ENCODE measurements around the gene MFSD1.
A peak's percentile ranks its signal among the peaks of the same experiment; 100 is the strongest.

The MFSD1 gene, protein sequence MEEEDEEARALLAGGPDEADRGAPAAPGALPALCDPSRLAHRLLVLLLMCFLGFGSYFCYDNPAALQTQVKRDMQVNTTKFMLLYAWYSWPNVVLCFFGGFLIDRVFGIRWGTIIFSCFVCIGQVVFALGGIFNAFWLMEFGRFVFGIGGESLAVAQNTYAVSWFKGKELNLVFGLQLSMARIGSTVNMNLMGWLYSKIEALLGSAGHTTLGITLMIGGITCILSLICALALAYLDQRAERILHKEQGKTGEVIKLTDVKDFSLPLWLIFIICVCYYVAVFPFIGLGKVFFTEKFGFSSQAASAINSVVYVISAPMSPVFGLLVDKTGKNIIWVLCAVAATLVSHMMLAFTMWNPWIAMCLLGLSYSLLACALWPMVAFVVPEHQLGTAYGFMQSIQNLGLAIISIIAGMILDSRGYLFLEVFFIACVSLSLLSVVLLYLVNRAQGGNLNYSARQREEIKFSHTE

GRCh38 chr3:158801696-158802408 is at the start of gene MFSD1:
TSS of gene MFSD1 (plus strand) at chr3:158802054. CDS start at chr3:158802153, 99 bp downstream.
- peak within 1 kb of the TSS; percentile 89 for H3K27ac ChIP-seq
- peak; percentile 62 for DNase-seq (ENCODE audit: low read depth, low spot score)

DNA sequence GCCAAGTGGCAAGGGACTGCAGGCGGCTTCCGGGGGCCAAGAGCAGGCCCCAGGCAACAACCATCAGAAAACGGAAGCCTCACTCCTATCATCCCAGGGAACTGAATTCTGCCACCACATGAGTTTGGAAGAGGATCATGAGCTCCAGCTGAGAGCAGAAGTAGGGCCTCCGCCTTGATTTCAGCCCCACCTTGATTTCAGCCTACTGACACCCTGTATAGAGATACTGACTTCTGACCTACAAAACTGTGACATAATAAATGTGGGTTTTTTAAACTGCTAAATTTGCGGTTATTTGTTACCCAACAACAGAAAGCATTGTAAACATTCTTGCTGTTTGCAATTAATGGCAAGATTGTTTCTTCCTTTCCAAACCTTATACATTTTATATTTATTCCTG is 48.0 kb upstream of the MFSD1 start:
- DNase-seq (ENCODE audit: low read depth, low spot score) = no peak
- H3K27ac ChIP-seq = no peak overlapping the region

DNA sequence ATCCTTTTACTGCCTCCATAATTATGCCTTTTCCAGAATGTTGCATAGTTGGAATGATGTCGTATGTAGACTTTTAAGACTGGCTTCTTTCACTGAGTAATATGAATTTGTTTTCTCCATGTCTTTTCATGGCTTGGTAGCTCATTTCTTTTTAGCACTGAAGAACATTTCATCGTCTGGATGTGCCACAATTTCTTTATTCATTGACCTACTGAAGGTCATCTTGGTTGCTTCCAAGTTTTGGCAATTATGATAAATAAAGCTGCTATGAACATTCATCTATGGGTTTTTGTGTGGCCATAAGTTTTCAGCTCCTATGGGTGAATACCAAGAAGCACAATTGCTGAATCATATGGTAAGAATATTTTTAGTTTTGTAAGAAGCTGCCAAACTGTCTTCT is 46.4 kb upstream of the MFSD1 start:
- DNase-seq (ENCODE audit: low read depth, low spot score) = no peak
- no peak overlapping the region for H3K27ac ChIP-seq

DNA sequence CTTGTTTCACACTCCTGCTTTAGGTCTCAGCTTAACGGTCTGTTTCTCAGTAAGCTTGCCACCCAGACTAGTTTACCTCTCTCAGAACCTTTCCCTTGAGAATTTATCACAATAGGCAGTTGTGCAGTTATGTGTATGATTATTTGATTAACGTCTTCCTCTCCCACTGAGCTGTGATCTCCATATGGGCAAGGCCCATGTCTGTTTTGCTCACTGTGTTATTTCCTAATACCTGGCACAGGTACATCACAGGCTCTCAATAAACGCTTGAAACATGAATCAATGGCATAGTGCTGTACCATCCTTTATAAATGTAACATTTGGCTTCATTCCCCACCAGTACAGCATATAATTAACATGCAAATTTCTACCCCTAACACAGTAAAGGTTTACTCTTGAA is 40.5 kb upstream of the MFSD1 start:
- no peak for DNase-seq (ENCODE audit: low read depth, low spot score)
- no peak overlapping the region for H3K27ac ChIP-seq

- DNase-seq (ENCODE audit: low read depth, low spot score) = no peak
- no peak overlapping the region for H3K27ac ChIP-seq
Observed at GRCh38 chr3:158762701-158763100, 39.2 kb upstream of the MFSD1 start.

GRCh38 chr3:158763421-158763820 is 38.4 kb upstream of the MFSD1 start:
- no peak for DNase-seq (ENCODE audit: low read depth, low spot score)
- H3K27ac ChIP-seq = no peak overlapping the region

DNA sequence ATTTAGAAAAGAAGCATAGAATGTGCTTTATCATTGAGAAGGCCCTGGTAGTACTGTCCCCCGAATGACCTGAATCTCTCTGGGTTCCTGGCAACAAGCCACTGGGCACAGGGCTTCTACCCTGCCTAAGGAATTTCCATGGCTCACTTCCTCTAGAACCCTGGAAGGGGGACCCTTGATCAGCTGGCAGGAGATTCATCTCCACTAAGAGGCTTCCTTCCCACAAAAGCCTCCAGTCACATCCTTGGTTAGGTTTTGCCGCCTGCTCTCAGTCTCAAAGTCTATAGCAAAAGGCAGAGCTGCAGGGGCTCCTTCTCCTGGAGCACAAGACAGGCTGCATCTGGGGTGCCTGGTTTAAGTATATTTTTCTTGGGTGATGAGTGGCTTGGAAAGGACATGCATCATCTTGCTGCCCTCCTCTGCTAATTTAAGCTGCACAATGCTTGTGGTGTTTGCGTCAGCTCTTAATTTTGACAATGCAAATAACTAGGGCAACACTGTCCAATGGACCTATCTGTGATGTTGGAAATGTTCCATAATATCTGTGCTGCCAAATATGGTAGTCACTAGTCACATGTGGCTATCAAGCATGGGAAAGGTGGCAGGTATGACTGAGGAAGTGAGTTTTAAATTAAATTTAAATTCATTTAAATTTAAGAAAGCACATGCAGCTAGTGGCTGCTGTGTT is 36.2 kb upstream of the MFSD1 start:
- H3K27ac ChIP-seq = peak overlapping the region; percentile 1
- DNase-seq (ENCODE audit: low read depth, low spot score) = no peak

DNA sequence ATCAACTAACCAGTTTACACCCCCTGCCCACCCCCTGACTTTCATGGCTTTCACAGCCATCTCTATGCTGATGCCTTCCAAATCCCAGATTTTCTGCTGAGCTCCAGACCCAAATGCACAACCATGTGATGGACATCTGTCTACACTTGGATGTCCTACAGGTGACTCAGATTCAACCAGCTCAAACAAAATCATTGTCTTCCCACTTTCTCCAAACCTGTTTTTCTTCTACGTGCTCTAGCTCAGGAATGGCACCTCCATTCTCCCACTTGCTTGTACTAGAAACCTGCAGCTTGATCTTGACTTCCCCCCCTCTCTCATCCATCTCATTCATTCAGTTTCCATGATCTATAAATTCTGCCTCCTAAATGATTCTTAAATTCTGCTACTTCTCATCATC is 35.5 kb upstream of the MFSD1 start:
- H3K27ac ChIP-seq = peak overlapping the region; percentile 1
- DNase-seq (ENCODE audit: low read depth, low spot score) = no peak

GRCh38 chr3:158768361-158768787 is 33.5 kb upstream of the MFSD1 start:
- peak overlapping the region; percentile 57 for H3K27ac ChIP-seq
- no peak for DNase-seq (ENCODE audit: low read depth, low spot score)

- DNase-seq (ENCODE audit: low read depth, low spot score) = peak; percentile 73
- H3K27ac ChIP-seq = peak overlapping the region; percentile 57
Observed at GRCh38 chr3:158768881-158769543, 32.8 kb upstream of the MFSD1 start.

GRCh38 chr3:158769549-158769948 is 32.3 kb upstream of the MFSD1 start:
- DNase-seq (ENCODE audit: low read depth, low spot score) = no peak
- peak overlapping the region; percentile 57 for H3K27ac ChIP-seq

GRCh38 chr3:158769952-158770740 is 31.7 kb upstream of the MFSD1 start:
- peak overlapping the region; percentile 57 for H3K27ac ChIP-seq
- DNase-seq (ENCODE audit: low read depth, low spot score) = no peak

DNA sequence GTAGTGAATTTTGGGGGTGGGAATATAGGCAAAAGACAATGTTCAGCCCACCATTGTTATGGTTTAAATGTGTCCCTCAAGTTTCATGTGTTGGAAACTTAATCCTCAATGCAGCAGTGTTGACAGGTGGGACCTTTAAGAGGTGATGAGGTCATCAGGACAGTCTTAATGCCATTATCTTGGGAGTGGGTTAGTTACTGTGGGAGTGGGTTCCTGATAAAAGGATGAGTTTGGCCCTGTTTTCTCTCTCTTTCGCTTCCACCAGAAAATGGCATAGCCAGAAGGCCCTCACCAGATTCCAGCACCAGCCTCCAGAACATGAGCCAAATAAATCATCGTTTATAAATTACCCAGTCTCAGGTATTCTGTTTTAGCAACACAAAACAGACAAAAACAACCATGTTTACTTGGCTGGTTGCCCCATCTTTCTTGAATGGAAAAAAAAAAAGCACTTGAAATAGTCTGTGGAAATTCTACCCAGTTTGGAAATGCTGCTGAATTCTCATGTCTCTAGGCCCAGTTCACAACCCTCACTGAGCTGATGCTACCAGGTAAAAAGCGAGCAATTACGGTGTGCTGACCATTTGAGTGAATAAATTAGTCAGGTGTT is 31.0 kb upstream of the MFSD1 start:
- peak overlapping the region; percentile 57 for H3K27ac ChIP-seq
- no peak for DNase-seq (ENCODE audit: low read depth, low spot score)

- DNase-seq (ENCODE audit: low read depth, low spot score) = no peak
- peak overlapping the region; percentile 57 for H3K27ac ChIP-seq
Observed at GRCh38 chr3:158771577-158771976, 30.3 kb upstream of the MFSD1 start.

- peak overlapping the region; percentile 57 for H3K27ac ChIP-seq
- no peak for DNase-seq (ENCODE audit: low read depth, low spot score)
Observed at GRCh38 chr3:158771982-158772381, 29.9 kb upstream of the MFSD1 start.

DNA sequence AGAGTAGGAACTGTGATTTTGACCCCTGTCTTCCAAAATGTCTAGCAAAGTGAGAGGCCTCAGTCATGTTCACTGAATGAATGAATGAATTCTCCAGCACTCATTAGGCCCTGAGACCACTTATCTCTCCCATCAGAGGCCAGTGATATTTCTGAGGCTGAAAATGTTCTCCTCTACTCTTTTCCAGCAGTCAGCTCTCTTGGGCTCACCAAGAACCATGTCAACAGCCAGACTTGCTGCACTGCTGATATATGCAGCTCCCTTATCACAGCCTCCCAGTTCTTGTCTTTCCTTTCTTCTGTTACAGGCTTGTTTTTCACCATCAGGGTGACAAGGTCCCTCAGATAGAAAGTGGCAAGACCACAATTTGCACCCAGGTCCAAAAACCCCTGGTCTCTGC is 28.7 kb upstream of the MFSD1 start:
- H3K27ac ChIP-seq = peak overlapping the region; percentile 36
- DNase-seq (ENCODE audit: low read depth, low spot score) = no peak

DNA sequence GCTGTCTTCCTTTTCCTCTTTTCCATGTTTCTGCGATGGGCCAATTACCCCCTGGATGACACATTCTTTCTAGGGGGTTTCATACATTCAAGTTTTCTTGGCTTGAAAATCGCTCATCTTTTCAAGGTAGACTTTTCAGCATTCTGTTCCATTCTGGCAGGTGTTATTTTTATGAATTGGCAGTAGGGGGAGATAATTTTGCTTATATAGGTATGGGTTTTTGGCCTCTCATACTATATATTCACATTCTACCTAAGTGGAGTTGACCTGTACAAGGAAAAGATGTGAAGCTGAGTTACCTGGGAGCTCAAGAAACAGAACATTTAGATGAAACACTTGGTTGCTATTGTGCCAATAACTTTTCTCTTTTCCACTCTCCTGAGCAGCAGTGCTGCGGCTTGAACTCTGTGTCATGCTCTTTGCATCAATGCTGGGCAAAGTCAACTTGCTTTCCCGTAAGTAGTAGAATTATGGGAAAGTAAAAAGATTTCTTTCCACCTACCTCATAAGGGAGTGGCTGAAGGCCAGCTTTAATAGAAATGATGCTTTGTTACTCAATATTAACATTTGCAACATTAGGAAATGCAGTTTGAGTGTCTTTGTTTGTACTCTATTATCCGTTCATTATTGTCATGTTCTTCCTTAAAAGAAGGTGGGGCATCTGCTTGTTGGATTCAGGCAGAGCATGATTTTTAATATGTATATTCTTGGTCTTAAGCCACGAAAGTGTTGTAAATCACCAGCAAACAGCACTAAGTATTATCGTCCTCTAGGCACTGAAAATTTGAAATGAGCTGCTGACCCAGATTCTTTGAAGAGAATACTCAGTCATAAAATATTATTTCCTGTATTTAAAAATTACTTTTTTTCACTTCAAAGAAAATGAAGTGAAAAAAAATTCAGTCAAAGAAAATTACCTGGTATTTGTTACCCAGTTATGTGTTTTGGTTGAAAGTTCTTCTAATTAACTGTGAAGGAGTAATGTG is 27.7 kb upstream of the MFSD1 start:
- no peak for DNase-seq (ENCODE audit: low read depth, low spot score)

GRCh38 chr3:158774965-158775364 is 26.9 kb upstream of the MFSD1 start:
- H3K27ac ChIP-seq = peak overlapping the region; percentile 36
- no peak for DNase-seq (ENCODE audit: low read depth, low spot score)

More for the DNA sequence above, 27.7 kb upstream of the MFSD1 start:
- peak overlapping the region; percentile 36 for H3K27ac ChIP-seq

Measured in epithelial cell of prostate (primary cell).